ENCODE measurements around the gene CDIP1. TPM values are rescaled to one million over a fixed set of nuclear protein-coding genes. Genes with fewer than 3 reads are reported as not detected.

Gene CDIP1
- total RNA-seq, 3 donors from 2014 or later (not counting 1 experiment from before 2014, with no cell fraction given), result 35.2 to 49.2 (median 37.9) TPM

GRCh38 chr16:4570086-4570485, 31.5 kb upstream of the CDIP1 start:
- no peak for TF ChIP-seq CTCF (IDR thresholded peaks at IDR 0.05)
- Histone ChIP-seq H3K27ac (ENCODE audit: low read length) (no peak overlapping the region), H3K9me3 (ENCODE audit: control insufficient read depth, insufficient read depth, low read length) (no peaks in the 10 kb centered on the region), H3K27me3 (ENCODE audit: control insufficient read depth, insufficient read depth, low read length) (no peaks in the 10 kb centered on the region), H3K4me1 (ENCODE audit: control insufficient read depth, insufficient read depth, low read length) (peaks cover 4% of the 10 kb centered on the region), H3K36me3 (ENCODE audit: control insufficient read depth, insufficient read depth, low read length) (no peaks in the 10 kb centered on the region), H3K4me3 (ENCODE audit: low read length) (no peak overlapping the region)
- no peak for ATAC-seq
- intact Hi-C loops (cut with micrococcal nuclease), result no loop called here
- Mint-ChIP-seq H3K27me3 (ENCODE audit: low read depth in 2 of 2) (no peaks in the 10 kb centered on the region), H3K4me3 (no peak overlapping the region), H3K36me3 (no peaks in the 10 kb centered on the region), H3K27ac (no peak overlapping the region), H3K9me3 (no peaks in the 10 kb centered on the region), H3K4me1 (no peaks in the 10 kb centered on the region)
- DNase-seq, result no peak
- 73% methylated on average over 5 of the region's 6 CpGs for WGBS (ENCODE audit: insufficient coverage)

DNA sequence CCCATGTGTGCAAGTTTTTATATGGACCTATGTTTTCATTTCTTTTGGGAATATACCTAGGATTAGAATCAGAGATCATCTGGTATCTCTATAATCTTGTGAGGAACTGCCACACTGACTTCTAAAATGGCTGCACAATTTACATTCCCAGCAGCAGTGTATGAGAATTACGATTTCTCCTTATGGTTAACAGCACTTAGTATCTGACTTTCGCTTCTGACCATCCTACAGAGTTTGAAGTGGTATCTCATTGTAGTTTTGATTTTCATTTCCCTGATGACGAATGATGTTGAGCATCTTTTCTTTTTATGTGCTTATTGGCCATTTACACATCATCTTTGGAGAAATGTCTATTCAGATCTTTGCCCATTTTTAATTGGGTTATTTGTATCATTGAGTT, 27.6 kb upstream of the CDIP1 start:
- intact Hi-C loops (cut with micrococcal nuclease), result no loop called here
- Mint-ChIP-seq H3K27ac (no peak overlapping the region), H3K27me3 (ENCODE audit: low read depth in 2 of 2) (no peaks in the 10 kb centered on the region), H3K4me1 (no peaks in the 10 kb centered on the region), H3K4me3 (no peak overlapping the region), H3K9me3 (no peaks in the 10 kb centered on the region), H3K36me3 (no peaks in the 10 kb centered on the region)
- TF ChIP-seq CTCF (IDR thresholded peaks at IDR 0.05), result no peak
- Histone ChIP-seq H3K9me3 (ENCODE audit: control insufficient read depth, insufficient read depth, low read length) (no peaks in the 10 kb centered on the region), H3K27me3 (ENCODE audit: control insufficient read depth, insufficient read depth, low read length) (no peaks in the 10 kb centered on the region), H3K27ac (ENCODE audit: low read length) (no peak overlapping the region), H3K36me3 (ENCODE audit: control insufficient read depth, insufficient read depth, low read length) (no peaks in the 10 kb centered on the region), H3K4me1 (ENCODE audit: control insufficient read depth, insufficient read depth, low read length) (no peaks in the 10 kb centered on the region), H3K4me3 (ENCODE audit: low read length) (no peak overlapping the region)
- 88% methylated on average over 3 of the region's 3 CpGs for WGBS (ENCODE audit: insufficient coverage)
- no peak for ATAC-seq
- DNase-seq, result no peak

GRCh38 chr16:4564661-4565267, 26.2 kb upstream of the CDIP1 start:
- Histone ChIP-seq H3K4me1 (ENCODE audit: control insufficient read depth, insufficient read depth, low read length) (no peaks in the 10 kb centered on the region), H3K36me3 (ENCODE audit: control insufficient read depth, insufficient read depth, low read length) (no peaks in the 10 kb centered on the region), H3K27me3 (ENCODE audit: control insufficient read depth, insufficient read depth, low read length) (no peaks in the 10 kb centered on the region), H3K4me3 (ENCODE audit: low read length) (no peak overlapping the region), H3K9me3 (ENCODE audit: control insufficient read depth, insufficient read depth, low read length) (no peaks in the 10 kb centered on the region), H3K27ac (ENCODE audit: low read length) (no peak overlapping the region)
- H3K4me1 Mint-ChIP-seq, result no peaks in the 10 kb centered on the region
- DNase-seq, result no peak
- no peak overlapping the region for H3K4me3 Mint-ChIP-seq
- no peak for TF ChIP-seq CTCF (IDR thresholded peaks at IDR 0.05)
- ATAC-seq, result no peak
- 92% methylated on average over 13 of the region's 18 CpGs for WGBS (ENCODE audit: insufficient coverage)
- no peaks in the 10 kb centered on the region for H3K27me3 Mint-ChIP-seq (ENCODE audit: low read depth in 2 of 2)
- intact Hi-C loops (cut with micrococcal nuclease), result no loop called here
- H3K36me3 Mint-ChIP-seq, result no peaks in the 10 kb centered on the region
- no peak overlapping the region for H3K27ac Mint-ChIP-seq
- no peaks in the 10 kb centered on the region for H3K9me3 Mint-ChIP-seq

DNA sequence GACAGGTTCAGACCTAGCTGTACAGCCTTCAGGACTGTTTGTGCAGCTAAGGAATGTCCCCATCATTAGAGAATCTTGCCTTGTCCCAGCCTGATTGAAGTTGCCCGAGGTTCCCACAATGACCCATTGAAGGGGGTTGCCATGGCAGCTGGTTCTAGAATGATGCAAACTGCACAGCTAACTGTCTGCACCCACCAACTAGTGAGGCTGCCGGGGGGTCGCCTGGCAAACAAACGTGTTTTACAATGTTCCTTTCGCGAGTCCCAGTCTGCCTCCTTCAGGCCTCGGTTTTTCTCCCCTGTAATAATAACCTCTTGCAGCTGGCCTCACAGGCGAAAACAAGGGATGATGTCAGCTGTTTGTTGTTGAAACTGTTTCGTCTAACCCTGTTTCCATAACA, 23.0 kb upstream of the CDIP1 start:
- DNase-seq (no peak), ATAC-seq (no peak)
- no peaks in the 10 kb centered on the region for H3K27me3 ChIP-seq (ENCODE audit: control insufficient read depth, insufficient read depth, low read length)
- Mint-ChIP-seq H3K4me1 (no peaks in the 10 kb centered on the region), H3K4me3 (no peak overlapping the region), H3K36me3 (no peaks in the 10 kb centered on the region), H3K27ac (no peak overlapping the region), H3K27me3 (ENCODE audit: low read depth in 2 of 2) (peaks cover 0 to 2% of the 10 kb centered on the region in 2 donors), H3K9me3 (no peaks in the 10 kb centered on the region)
- H3K4me3 ChIP-seq (ENCODE audit: low read length), result no peak overlapping the region
- H3K9me3 ChIP-seq (ENCODE audit: control insufficient read depth, insufficient read depth, low read length), result no peaks in the 10 kb centered on the region
- intact Hi-C loops (cut with micrococcal nuclease), result no loop called here
- no peaks in the 10 kb centered on the region for H3K4me1 ChIP-seq (ENCODE audit: control insufficient read depth, insufficient read depth, low read length)
- H3K36me3 ChIP-seq (ENCODE audit: control insufficient read depth, insufficient read depth, low read length), result no peaks in the 10 kb centered on the region
- WGBS (ENCODE audit: insufficient coverage), result 90% methylated on average over 9 of the region's 9 CpGs
- H3K27ac ChIP-seq (ENCODE audit: low read length), result no peak overlapping the region
- TF ChIP-seq CTCF (IDR thresholded peaks at IDR 0.05), result no peak
